Epithelial cell of proximal tubule (primary cell): ENCODE data around the gene HGS. TPM values are rescaled to one million over a fixed set of nuclear protein-coding genes. Genes with fewer than 3 reads are reported as not detected.

Experiments
- DNase-seq: peaks from one replicate; pipeline ENCODE4 v3.0.0-alpha.2; 2011; ENCODE audit warnings: low read depth
- H3K4me3 ChIP-seq: 2 replicates; pipeline ENCODE4 v1.5.1; 2011; ENCODE audit warnings: low read depth, mild to moderate bottlenecking, low read length
- total RNA-seq: library from RNA; depleted of rRNA; stranded (reverse); fragments of >200 nt; gene quantifications from 2 replicates; pipeline ENCODE4 v1.2.3, GENCODE V29; 2015
- TF ChIP-seq, protein P1 (sequence below): conservative IDR thresholded peaks from 2 replicates; pipeline ENCODE4 v1.5.1; 2012; ENCODE audit warnings: low read depth, mild to moderate bottlenecking, low read length

HGS gene
- total RNA-seq, 1 donor from 2014 or later, result 122 TPM

DNA sequence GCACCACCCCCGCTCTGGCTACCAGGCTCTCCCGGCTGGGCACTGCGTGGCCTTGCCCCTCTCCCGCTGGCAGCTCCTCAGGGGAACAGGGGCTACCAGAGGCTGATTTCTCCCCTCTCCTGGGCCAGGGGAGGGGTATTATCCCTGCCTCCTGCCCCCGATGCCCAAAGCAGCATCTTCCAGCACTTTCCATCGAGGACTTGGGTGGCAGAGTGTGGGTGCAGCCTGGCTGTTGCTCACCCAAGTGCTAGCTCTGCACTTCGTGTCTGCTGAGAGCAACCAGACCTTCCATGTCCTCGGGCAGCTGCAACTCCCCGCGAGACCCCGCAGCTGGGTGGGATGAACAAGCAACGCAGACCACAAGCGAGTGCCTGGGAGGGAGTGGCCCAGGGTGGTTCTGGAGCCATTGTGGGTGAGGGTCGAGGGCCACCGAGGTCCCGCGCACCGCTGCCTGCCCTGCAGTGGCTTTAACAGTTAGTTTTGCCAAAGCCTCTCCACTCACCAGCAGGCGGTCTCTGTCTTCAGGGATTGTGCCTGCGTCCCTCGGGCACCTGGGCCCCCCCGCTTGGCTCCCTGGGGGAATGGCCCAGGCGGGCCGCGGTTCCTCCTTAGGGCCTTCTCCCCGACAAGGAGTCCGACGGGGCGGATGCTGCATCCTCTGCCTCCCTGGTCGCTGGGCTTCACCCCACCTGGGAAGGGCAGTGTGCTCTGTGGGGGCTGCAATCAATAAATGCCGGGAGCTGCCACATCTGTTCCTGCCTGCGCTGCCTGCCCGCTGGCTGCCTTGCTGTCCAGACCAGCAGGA is 36.7 kb downstream of the HGS start:
- DNase-seq, result no peak
- TF ChIP-seq, protein P1, sequence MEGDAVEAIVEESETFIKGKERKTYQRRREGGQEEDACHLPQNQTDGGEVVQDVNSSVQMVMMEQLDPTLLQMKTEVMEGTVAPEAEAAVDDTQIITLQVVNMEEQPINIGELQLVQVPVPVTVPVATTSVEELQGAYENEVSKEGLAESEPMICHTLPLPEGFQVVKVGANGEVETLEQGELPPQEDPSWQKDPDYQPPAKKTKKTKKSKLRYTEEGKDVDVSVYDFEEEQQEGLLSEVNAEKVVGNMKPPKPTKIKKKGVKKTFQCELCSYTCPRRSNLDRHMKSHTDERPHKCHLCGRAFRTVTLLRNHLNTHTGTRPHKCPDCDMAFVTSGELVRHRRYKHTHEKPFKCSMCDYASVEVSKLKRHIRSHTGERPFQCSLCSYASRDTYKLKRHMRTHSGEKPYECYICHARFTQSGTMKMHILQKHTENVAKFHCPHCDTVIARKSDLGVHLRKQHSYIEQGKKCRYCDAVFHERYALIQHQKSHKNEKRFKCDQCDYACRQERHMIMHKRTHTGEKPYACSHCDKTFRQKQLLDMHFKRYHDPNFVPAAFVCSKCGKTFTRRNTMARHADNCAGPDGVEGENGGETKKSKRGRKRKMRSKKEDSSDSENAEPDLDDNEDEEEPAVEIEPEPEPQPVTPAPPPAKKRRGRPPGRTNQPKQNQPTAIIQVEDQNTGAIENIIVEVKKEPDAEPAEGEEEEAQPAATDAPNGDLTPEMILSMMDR, result no peak
- no peak overlapping the region for H3K4me3 ChIP-seq

- no peak for DNase-seq
- no peak overlapping the region for H3K4me3 ChIP-seq
- TF ChIP-seq, protein P1, result no peak
These were observed 38.6 kb downstream of the HGS start for GRCh38 chr17:81722184-81723120.

DNA sequence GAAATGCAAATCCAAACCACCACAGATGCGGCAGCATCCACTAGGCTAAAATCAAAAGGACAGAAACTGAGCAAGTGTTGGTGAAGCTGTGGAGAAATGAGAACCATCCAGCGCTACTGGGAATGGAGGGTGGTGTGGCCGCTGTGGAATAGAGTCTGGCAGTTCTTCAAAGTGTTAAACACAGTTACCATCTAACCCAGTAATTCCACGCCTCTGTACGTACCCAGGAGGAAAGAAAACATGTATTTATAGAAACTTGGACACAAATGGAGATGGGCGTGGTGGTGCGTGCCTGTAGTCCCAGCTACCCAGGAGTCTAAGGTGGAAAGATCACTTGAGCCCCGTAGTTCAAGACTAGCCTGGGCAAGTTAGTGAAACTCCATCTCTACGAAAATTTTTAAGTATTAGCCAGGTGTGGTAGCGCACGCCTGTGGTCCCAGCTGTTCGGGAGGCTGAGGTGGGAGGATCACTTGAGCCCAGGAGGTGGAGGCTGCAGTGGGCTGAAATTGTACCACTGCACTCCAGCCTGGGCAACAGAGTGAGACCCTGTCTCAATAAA is 39.9 kb downstream of the HGS start:
- TF ChIP-seq, protein P1, result no peak
- no peak for DNase-seq
- no peak overlapping the region for H3K4me3 ChIP-seq

- H3K4me3 ChIP-seq, result no peak overlapping the region
- TF ChIP-seq, protein P1, result no peak
- DNase-seq, result no peak
These were observed 41.6 kb downstream of the HGS start for GRCh38 chr17:81725439-81725838.

GRCh38 chr17:81726004-81726403 is 42.2 kb downstream of the HGS start:
- H3K4me3 ChIP-seq, result no peak overlapping the region
- TF ChIP-seq, protein P1, result no peak
- DNase-seq, result no peak

GRCh38 chr17:81727324-81728031 is 43.7 kb downstream of the HGS start:
- TF ChIP-seq, protein P1, result no peak
- no peak for DNase-seq
- no peak overlapping the region for H3K4me3 ChIP-seq
